AG04449 (cell line): ENCODE results near the gene ERGIC1.

Experiments used
- CTCF ChIA-PET: fragments of 350-600 bp; formaldehyde crosslinking; extraction: SDS; loops from one replicate; lab custom pipeline; 2021; ENCODE audit warnings: antibody characterized with exemption; lab: Yijun Ruan, JAX
- POLR2A ChIA-PET: fragments of 400-600, 350-600 bp; formaldehyde crosslinking; extraction: SDS; loops from one replicate; lab custom pipeline; 2020; ENCODE audit warnings: antibody characterized with exemption, inconsistent platforms; lab: Yijun Ruan, JAX
- DNase-seq: peaks from one replicate; pipeline ENCODE4 v3.0.0-alpha.2; 2010; ENCODE audit warnings: low read depth, low spot score
- H3K4me3 ChIP-seq: 2 replicates; pipeline ENCODE4 v1.5.1; 2011; ENCODE audit warnings: low read depth, mild to moderate bottlenecking, control low read depth, low read length
- CTCF ChIP-seq: IDR thresholded peaks from one replicate; pipeline ENCODE4 v1.5.1; 2011; ENCODE audit warnings: mild to moderate bottlenecking, moderate library complexity, low read length, control low read depth, inconsistent platforms; ENCODE audit not compliant: insufficient read depth; ENCODE audit errors: missing control alignments

Gene ERGIC1

GRCh38 chr5:172830275-172830799 is 3.7 kb upstream of the ERGIC1 start:
- no peak overlapping the region for H3K4me3 ChIP-seq
- CTCF ChIA-PET, result interaction anchor here (1.1 to 1.9 kb wide), 2 partner anchors 12 to 116 kb away, joined by 3 to 7 read pairs; no protein-coding TSS in a partner anchor
- no peak for TF ChIP-seq CTCF
- POLR2A ChIA-PET, result interaction anchor here (0.7 to 2.6 kb wide), 2 partner anchors 59 to 137 kb away, joined by 3 to 15 read pairs; partner anchors contain the start of gene DUSP1
- DNase-seq, result no peak

- peak; percentile 62 for DNase-seq
- ChIA-PET POLR2A (interaction anchor here (0.7 to 2.6 kb wide), 2 partner anchors 60 to 138 kb away, joined by 3 to 15 read pairs; partner anchors contain the start of gene DUSP1), CTCF (interaction anchor here (1.0 kb wide), 1 partner anchor 10 kb away, joined by 3 read pairs; no protein-coding TSS in a partner anchor)
- no peak for TF ChIP-seq CTCF
- no peak overlapping the region for H3K4me3 ChIP-seq
Observed at GRCh38 chr5:172830876-172831662, 3.0 kb upstream of the ERGIC1 start.

- ChIA-PET CTCF (interaction anchor here (1.5 kb wide), 1 partner anchor 26 kb away, joined by 3 read pairs; no protein-coding TSS in a partner anchor), POLR2A (interaction anchor here (0.7 to 1.5 kb wide), 2 partner anchors 57 to 60 kb away, joined by 3 to 4 read pairs; no protein-coding TSS in a partner anchor)
- no peak overlapping the region for H3K4me3 ChIP-seq
- no peak for TF ChIP-seq CTCF
- no peak for DNase-seq
Observed at GRCh38 chr5:172832383-172833315, 1.4 kb upstream of the ERGIC1 start.

GRCh38 chr5:172833372-172833685 is 722 bp upstream of the ERGIC1 start:
- H3K4me3 ChIP-seq, result peak overlapping the region; percentile 91
- ChIA-PET POLR2A (interaction anchor here (1.5 kb wide), 1 partner anchor 61 kb away, joined by 4 read pairs; no protein-coding TSS in a partner anchor), CTCF (interaction anchor here (1.5 kb wide), 1 partner anchor 25 kb away, joined by 3 read pairs; no protein-coding TSS in a partner anchor)
- no peak for TF ChIP-seq CTCF
- DNase-seq, result no peak

- H3K4me3 ChIP-seq, result peak overlapping the region; percentile 91
- DNase-seq, result no peak
- no peak for TF ChIP-seq CTCF
- CTCF ChIA-PET, result interaction anchor here (0.6 to 3.6 kb wide), 8 partner anchors 10 to 128 kb away, joined by 3 to 18 read pairs (median 5); partner anchors contain the start of gene DUSP1
- POLR2A ChIA-PET, result interaction anchor here (0.6 to 2.9 kb wide), 2 partner anchors 64 to 69 kb away, joined by 4 to 19 read pairs; partner anchors contain the start of gene DUSP1
Observed at GRCh38 chr5:172834415-172835289, 601 bp downstream of the ERGIC1 start.
